ENCODE results near the gene RARB.

RARB gene

DNA sequence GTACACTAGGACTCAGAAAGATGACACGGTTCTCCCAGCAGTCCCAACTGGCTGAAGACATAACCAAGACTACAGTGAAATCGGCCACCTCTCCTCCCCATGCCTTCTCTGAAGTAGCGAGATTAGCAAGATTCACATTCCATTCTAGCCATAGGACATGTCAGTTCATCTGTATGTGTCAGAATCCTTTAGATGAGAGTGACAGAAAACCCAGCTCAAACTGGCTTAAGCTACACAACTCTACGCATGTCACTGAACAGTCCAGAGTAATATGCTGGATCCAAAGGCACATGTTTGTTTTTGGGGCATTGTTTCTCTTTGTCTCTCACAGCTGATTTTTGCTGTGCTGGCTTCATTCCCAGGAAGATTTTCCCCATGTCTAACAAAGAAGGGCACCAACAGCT, 75.8 kb downstream of the RARB start:
- no peak for DNase-seq (ENCODE audit: low read depth in 2 of 3, low spot score in 1 of 3)

DNA sequence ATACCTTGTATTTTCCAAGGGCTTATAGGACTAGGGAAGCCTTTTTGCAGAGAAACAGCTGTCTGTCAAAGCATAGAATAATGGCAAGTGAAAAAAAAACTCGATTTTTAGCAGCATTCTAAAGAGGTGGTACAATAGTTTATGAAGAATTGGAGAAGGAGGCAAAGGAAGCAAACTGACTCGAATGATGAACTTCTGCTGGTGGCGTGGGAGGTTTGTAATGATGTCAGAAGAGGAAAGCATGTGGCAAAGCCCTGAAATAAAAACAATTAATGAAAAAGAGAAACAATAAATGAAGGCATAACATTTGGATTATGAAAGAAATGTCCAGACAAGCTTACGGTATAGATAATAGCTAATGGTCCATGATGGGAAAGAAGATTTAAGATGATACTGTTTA, 77.5 kb downstream of the RARB start:
- no peak for DNase-seq (ENCODE audit: low read depth in 2 of 3, low spot score in 1 of 3)

- DNase-seq (ENCODE audit: low read depth in 2 of 3, low spot score in 1 of 3): no peak
Measured at GRCh38 chr3:25507811-25508210, 79.7 kb downstream of the RARB start.

DNA sequence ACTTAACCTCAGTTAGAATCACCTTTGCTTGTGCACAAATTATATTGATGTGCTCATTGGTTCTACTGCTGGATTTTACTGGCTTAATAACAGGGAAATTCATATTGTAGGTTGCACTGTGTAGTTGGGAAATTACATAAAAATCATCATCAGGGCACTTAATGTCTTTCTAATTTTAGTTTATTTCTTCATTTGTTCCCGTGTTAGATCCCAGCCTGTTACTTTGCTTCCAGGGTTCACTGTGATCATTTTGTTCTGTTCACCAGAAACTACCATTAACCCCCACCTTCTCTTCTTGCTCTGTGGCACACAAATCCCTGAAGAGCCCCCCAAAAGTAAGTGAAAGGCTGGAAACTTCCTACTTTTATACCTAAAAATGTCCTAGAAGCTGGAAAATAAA, 80.4 kb downstream of the RARB start:
- no peak for DNase-seq (ENCODE audit: low read depth in 2 of 3, low spot score in 1 of 3)

- no peak for DNase-seq (ENCODE audit: low read depth in 2 of 3, low spot score in 1 of 3)
Measured at GRCh38 chr3:25508901-25509300, 80.8 kb downstream of the RARB start.

GRCh38 chr3:25510797-25511196, 82.7 kb downstream of the RARB start:
- no peak for DNase-seq (ENCODE audit: low read depth in 2 of 3, low spot score in 1 of 3)

- DNase-seq (ENCODE audit: low read depth in 2 of 3, low spot score in 1 of 3): no peak
Measured at GRCh38 chr3:25511972-25512721, 84.1 kb downstream of the RARB start.

DNA sequence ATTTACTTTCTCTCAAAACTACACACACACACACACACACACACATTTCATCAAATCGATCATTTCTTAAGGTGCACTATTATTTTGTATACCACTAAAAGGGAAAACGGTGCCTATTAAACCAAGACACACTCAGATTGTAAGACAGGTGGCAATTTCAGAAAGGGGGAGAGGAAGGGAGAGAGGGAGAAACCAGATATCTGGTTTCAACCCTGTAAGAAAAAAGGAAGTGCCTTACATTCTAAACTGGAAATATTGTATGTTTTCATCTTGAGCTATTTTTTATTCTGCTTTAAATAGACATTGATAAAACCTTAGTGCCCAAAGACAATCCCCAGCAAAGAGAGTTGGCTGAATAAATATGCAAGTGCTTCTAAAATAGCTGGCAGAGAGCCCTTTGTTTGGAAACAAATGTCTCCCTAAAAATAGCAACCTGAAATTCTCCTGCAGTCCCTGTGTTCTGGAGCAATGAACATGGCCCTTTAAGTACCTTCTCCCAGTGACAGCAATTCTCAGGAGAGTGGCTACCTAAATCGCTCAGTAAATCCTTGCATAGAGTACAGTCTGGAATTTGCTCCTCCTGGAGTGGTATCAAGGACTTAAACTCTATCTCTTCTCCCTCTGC, 85.7 kb downstream of the RARB start:
- no peak for DNase-seq (ENCODE audit: low read depth in 2 of 3, low spot score in 1 of 3)

DNA sequence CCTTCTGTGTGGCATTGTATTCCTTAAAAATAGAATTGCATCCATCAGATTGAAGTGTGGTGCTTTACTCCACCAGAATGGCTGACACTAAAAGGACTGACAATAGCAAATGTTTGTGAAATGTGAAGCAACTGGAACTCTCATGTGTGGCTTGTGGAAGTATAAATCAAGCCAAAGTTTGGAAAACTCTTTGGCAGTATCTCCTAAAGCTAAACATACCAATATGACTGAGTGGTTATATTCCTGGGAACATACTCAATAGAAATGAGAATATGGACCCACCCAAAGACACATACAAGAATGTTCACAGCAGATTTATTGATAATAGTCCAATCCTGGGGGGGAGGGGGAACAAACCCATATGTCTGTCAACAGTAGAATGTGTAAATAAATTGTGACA, 87.1 kb downstream of the RARB start:
- no peak for DNase-seq (ENCODE audit: low read depth in 2 of 3, low spot score in 1 of 3)

DNA sequence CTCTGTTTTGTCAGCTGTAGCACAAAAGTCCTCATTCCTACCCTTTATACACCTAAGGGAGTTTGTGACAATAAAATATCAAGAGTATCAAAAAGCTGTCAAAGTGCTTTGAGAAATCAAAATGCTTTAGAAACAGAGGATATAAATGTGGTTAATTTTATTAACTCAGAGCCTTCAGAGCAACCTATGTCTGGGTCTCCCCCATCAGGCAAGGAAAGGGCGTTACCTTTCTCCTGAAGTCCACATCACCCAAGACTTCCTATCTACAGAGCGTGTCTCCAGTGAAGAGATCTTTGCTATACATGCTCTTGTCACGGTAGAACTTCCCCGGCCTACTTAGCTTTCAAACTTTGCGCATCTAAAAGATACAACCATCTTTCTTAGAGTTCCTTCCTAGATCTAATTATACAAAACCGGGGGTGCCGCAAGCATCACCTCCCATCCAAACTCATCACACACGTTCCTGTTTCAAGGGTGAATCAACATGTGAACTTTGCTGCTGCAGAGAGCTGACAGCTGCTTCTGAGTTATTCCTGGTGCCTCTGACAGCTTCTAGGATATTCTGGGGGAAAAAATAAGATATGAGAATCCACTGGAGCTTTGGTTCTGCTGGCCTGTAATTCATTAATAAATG, 93.0 kb downstream of the RARB start:
- no peak for DNase-seq (ENCODE audit: low read depth in 2 of 3, low spot score in 1 of 3)

DNA sequence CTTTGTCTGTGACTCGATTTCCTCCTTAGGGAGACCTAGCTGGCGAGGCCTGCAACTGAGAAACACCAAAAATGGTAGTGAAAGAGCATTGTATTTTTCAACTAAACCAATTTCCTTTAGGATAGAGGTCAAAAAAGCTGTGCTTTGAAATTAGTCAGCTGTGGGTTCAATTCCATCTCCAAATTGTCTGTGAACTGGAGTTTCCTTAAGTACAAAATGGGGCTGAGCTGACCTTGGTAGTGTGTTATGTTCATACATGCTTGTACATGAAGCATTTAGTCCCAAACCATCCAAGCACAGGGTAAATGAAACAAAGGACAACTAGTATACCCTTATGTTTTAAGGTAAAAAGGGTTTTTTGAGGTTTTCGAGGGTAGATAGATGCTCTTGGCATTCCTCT, 99.3 kb downstream of the RARB start:
- no peak for DNase-seq (ENCODE audit: low read depth in 2 of 3, low spot score in 1 of 3)

DNA sequence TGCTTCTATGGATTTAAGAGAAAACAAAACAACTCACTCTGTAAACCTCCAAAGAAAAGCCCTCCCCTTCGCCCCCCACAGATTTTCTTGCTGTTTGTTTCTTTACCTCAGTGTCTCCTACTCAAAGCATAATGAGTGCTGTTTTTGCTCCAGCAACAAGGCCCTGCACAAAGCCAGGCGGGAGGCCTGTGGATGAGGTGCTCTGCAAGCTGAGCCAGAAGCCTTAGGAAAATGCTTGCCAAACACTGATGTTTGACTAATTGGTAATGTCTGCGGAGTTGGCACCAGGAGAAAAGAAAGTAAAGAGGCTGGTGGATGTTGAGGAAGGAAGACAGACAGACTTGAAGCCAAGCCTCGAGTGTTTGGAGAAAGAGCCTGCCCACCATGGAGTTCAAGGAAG, 99.7 kb downstream of the RARB start:
- DNase-seq (ENCODE audit: low read depth in 2 of 3, low spot score in 1 of 3): no peak

DNA sequence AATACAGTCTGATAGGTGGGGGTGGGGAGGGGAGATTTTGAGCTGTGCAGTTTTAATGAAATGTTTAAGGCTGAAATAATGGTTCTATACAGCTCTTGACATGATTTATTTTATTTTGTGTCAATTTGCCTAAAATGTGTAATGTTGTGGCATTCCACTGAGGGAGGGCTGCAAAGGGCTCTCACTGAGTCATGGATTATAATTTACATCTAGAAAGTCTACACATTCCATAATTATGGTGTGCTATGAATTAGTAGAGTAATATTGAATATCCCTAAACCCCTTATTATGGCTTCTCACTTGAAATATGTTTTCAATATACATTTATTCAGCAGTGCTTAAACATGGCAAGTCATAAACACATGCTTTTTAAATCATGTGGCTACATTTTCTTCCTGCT, 103.9 kb downstream of the RARB start:
- no peak for DNase-seq (ENCODE audit: low read depth in 2 of 3, low spot score in 1 of 3)

- peak; percentile 23 to 50 (median 25) for DNase-seq (ENCODE audit: low read depth in 2 of 3, low spot score in 1 of 3)
Measured at GRCh38 chr3:25532431-25533162, 104.5 kb downstream of the RARB start.

DNA sequence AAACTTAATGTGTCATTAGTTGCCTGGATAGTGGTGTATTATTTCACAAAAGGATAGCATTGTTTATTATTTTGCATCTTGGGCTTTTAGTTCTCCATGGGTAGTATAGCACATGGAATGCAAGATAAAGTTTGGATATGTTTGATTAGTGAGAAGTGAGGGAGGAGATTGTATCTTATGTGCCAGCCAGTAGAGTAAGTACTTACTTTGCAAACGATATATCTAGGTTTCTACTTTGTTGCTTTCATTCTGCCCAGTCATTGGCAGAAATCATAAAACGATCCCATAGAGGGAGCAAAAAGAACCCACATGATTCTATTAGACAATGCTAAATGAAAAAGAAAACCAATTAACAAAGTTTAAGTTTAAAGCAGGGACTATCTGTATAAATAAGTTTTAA, 105.3 kb downstream of the RARB start:
- DNase-seq (ENCODE audit: low read depth in 2 of 3, low spot score in 1 of 3): no peak

DNA sequence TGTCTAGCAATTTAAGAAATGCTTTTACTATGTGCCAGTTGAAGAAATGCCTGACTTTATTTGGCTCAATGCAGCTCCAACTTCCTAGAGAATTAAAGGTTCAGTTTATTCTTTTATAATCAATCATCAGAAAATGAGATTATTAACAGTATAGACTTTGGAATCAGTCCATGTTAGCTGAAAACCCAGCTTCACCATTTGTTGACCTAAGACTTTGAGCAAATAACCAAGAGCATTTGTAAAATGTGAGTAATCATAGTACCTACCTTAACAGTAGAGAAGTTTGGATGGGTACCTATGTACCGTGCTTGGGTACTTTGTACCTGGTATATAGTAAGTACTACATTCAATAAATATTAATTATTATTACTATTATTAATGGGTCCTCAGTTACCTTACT, 105.9 kb downstream of the RARB start:
- no peak for DNase-seq (ENCODE audit: low read depth in 2 of 3, low spot score in 1 of 3)

DNA sequence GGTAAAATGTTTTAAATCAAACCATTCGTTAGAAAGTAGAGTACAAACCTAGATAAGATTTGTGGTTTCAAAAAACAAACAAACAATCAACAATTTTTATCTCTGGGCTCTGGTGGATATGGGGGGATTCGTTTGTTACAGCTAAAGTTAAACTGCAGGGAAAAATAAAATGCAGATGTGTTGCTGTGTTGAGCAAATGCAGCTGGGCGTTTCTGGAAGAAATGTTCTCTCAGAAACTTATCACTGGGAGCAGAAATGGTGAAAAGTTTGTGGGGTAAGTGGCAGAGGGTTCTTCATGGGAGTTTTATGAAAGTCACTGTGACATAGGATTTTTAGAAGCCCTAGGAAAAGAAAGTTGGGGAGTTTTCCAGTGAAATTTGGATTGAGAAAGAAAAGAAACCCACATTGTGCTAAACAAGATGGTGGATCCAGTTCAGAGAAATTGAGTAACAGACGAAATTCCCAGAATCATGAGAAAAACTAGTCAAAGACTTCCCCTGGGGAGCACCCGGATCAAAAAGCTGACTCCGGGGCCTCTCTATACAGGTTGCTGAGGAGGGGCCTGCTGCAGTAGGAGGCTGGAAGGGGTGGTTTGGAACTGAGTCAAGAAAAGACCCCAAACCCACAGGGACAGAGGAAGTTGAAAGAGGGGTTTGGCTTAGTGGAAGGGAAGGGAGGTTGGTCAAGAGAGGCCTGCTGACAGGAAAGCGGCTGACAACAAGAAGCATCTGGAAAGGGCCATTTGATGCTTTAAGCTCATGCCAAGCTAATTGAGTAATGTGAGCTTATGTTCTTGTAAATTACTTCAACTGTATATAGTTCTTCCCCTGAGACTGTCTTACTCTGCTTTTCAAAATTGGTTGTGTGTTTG, 108.7 kb downstream of the RARB start:
- no peak for DNase-seq (ENCODE audit: low read depth in 2 of 3, low spot score in 1 of 3)

GRCh38 chr3:25537516-25537915, 109.5 kb downstream of the RARB start:
- DNase-seq (ENCODE audit: low read depth in 2 of 3, low spot score in 1 of 3): no peak

DNA sequence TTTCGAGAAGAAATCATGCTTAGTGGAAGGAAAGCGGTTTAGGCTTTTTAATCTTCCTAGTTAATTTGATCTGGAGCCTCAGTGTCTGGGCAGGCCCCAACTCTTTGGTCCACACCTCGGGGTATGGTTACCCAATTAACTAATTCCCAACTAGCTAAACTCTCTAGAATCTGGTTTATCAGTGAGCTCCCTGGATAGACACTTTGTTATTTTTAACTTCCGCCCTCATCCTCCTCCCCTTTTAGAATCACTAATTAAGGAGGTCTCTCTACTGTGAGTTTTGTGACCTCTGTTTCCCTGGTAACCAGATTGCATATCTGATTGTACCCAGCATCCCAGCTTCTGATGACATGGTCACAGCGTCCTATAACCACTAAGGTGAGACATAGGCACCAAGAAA, 112.2 kb downstream of the RARB start:
- DNase-seq (ENCODE audit: low read depth in 2 of 3, low spot score in 1 of 3): no peak

- DNase-seq (ENCODE audit: low read depth in 2 of 3, low spot score in 1 of 3): no peak
Measured at GRCh38 chr3:25542492-25543039, 114.5 kb downstream of the RARB start.

DNA sequence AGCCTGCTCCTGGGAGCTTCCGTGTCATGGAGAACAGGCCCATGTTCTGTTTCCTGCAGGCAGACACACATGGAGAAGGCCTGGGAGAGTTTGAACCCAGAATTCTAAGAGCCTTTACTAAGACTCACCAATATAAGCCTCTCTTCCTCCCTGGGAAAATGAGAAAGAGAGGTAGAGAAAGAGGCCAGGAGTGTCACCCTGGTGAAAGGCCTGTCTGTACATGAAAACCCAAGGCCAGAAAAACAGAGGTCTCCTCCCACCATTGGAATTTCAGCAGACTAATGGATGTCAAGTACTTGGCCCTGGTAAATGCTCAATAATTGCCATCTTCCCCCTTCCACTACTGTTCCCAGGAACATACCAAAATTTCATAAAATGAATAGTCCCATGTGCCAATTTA, 119.0 kb downstream of the RARB start:
- DNase-seq (ENCODE audit: low read depth in 2 of 3, low spot score in 1 of 3): no peak

Data from stimulated activated CD4-positive, alpha-beta T cell treated with anti-CD3 and anti-CD28 coated beads, Interleukin-12 subunit alpha, Interleukin-12 subunit beta, amount 100 ng/mL, for 48 hours (primary cell).